HL-60/S4 (cell line): Measurements from ENCODE around the gene KIZ.

Experiments used
- in situ Hi-C: fragments of 300-500 bp; cut with MboI; formaldehyde crosslinking; loops from 2 replicates; pipeline ENCODE4 v1.14.3; 2022; ENCODE audit warnings: low sequenced_read_pairs

KIZ gene

DNA sequence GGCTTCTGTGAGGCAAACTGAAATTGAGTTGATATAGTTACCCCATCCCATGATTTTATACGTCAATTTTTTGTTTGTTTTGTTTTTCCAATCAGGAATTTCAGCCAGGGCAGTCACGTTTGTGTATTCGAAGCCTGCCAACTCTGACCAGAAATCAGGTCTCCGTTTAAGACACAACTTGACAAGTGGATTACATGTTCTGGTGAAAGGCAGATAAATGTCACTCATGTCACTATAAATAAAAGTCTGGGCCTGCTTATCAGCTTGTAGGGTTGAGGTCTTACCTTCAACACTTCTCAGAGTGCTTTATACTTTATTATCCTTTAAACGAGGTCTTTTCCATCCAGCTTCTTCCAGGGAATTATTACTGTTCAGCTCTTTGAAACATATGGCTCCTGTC is 168.9 kb downstream of the KIZ start:
- in situ Hi-C loops = no loop called here
